Measurements from ENCODE around the gene TREM1.
"Not testable (repeated sequence)": the region's sequence is repeated elsewhere in the genome, so short reads cannot be mapped to it uniquely, and the experiment has no call there.

TREM1 gene

GRCh38 chr6:41258196-41258493, 28.3 kb downstream of the TREM1 start:
- no peak for DNase-seq (ENCODE audit: low read depth in 2 of 2)

- no peak for DNase-seq (ENCODE audit: low read depth in 2 of 2)
Measured at GRCh38 chr6:41257369-41258195, 28.9 kb downstream of the TREM1 start.

GRCh38 chr6:41256383-41256782, 30.1 kb downstream of the TREM1 start:
- DNase-seq (ENCODE audit: low read depth in 2 of 2): no peak

- no peak for DNase-seq (ENCODE audit: low read depth in 2 of 2)
Measured at GRCh38 chr6:41255638-41256246, 30.7 kb downstream of the TREM1 start.

- DNase-seq (ENCODE audit: low read depth in 2 of 2): no peak
Measured at GRCh38 chr6:41255110-41255509, 31.4 kb downstream of the TREM1 start.

GRCh38 chr6:41252401-41253169, 33.9 kb downstream of the TREM1 start:
- DNase-seq (ENCODE audit: low read depth in 2 of 2): no peak

GRCh38 chr6:41247882-41248705, 38.4 kb downstream of the TREM1 start:
- no peak for DNase-seq (ENCODE audit: low read depth in 2 of 2)

- DNase-seq (ENCODE audit: low read depth in 2 of 2): no peak
Measured at GRCh38 chr6:41247288-41247865, 39.1 kb downstream of the TREM1 start.

GRCh38 chr6:41246529-41246928, 40.0 kb downstream of the TREM1 start:
- not testable (repeated sequence) for DNase-seq (ENCODE audit: low read depth in 2 of 2)

GRCh38 chr6:41239467-41240159, 46.9 kb downstream of the TREM1 start:
- no peak for DNase-seq (ENCODE audit: low read depth in 2 of 2)

- no peak for DNase-seq (ENCODE audit: low read depth in 2 of 2)
Measured at GRCh38 chr6:41237128-41237527, 49.4 kb downstream of the TREM1 start.

- no peak for DNase-seq (ENCODE audit: low read depth in 2 of 2)
Measured at GRCh38 chr6:41236276-41236675, 50.2 kb downstream of the TREM1 start.

GRCh38 chr6:41232667-41233066, 53.8 kb downstream of the TREM1 start:
- DNase-seq (ENCODE audit: low read depth in 2 of 2): no peak

- no peak for DNase-seq (ENCODE audit: low read depth in 2 of 2)
Measured at GRCh38 chr6:41231246-41231645, 55.2 kb downstream of the TREM1 start.

GRCh38 chr6:41229721-41230120, 56.8 kb downstream of the TREM1 start:
- DNase-seq (ENCODE audit: low read depth in 2 of 2): no peak

GRCh38 chr6:41228616-41229015, 57.9 kb downstream of the TREM1 start:
- no peak for DNase-seq (ENCODE audit: low read depth in 2 of 2)

- DNase-seq (ENCODE audit: low read depth in 2 of 2): no peak
Measured at GRCh38 chr6:41228096-41228495, 58.4 kb downstream of the TREM1 start, which contains the start of gene TREML4. Gene TREML4 (plus strand): TSS chr6:41228349. CDS start chr6:41228428, 79 bp downstream.

GRCh38 chr6:41226752-41227151, 59.7 kb downstream of the TREM1 start:
- no peak for DNase-seq (ENCODE audit: low read depth in 2 of 2)

- DNase-seq (ENCODE audit: low read depth in 2 of 2): no peak
Measured at GRCh38 chr6:41224800-41225199, 61.7 kb downstream of the TREM1 start.
